HG03095 (cell line): ENCODE results near the gene DCAF6.

Experiments used
- ATAC-seq: cut with Tn5 transposase; IDR thresholded peaks from one replicate; pipeline ENCODE4 v1.9.1; 2021; ENCODE audit warnings: moderate library complexity; ENCODE audit not compliant: unreplicated experiment

The DCAF6 gene

DNA sequence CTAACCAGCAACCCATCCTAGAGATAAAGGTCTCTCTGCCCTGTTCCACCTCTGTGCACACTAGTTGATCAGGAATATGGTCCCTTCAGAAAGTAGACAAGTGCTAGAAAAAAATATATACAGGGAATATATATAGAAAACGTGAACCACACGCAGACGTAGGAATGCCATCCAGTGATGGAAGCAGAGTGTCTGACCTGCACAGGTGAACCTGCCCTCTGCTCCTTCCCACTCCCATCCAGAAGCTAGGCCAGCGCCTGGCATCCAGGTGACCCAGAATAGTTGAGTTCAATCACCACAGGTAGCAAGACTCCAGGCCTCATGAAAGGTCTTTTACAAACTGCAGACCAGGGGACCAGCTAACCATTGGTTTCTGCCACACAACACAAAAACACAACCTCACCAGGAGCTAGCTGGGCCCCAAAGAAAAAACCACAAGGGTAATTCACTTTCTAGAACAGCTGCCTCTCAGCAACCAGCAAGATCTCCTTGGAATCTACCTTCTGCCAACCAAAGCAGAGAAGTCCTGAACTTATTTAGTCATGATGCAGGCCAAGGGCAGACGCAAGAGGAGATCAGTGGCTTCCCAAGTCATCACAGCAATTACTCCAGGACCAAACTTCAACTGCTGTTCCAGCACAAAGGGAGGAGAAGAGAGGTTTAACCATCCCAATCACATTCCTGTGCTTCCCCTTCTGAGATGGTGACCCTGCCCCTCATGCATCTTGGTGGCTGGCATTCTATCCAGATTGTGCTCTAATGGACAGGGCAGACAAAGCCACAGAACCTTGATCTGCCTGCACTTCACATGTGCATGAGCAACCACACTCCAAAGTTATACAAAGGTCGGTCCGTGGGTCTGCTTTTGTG lies 147.2 kb downstream of the DCAF6 start:
- no peak for ATAC-seq

GRCh38 chr1:168084396-168085231 lies 148.1 kb downstream of the DCAF6 start:
- ATAC-seq: peak; percentile 52

DNA sequence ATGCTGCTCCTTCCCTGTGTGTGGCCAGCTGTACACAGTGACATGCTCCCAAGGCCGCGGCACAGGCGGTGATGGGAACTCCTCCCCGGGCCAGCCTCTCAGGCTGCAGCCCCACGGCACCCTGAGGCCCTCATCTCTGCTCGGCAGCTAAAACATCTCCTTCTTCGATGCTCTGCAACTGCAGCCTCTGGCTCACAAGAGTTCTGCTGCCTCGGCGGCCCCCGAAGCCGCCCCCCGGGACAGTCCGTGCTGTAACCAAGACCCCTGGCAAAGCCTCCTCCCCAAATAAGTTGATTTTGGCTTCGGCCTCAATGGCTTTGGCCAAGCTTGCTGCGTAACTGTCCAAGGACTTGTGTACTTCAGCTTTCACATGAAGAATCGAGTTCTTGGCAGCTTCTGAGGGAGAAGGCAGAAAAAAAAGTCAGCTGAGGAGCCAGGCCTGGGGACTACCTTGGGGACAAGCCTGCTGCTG lies 149.0 kb downstream of the DCAF6 start:
- no peak for ATAC-seq

DNA sequence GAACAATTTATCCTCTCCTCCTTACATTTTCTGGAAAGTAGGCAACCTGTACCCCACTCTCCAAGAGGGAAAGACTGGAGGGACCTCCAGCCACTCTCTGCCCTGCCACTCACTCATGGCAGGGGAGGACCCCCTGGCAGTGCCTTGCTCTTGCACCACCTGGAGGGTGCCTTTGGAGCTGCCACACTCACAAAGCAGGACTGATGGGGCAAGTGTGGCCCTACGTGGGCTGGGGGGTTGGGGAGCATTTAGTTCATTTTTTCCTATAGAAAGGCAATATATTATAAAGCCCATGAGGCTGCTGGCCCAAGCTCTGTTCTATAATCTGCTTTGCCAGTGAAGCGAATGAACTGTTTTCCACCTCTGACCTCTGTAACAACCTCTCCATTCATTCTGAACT lies 150.0 kb downstream of the DCAF6 start:
- no peak for ATAC-seq

DNA sequence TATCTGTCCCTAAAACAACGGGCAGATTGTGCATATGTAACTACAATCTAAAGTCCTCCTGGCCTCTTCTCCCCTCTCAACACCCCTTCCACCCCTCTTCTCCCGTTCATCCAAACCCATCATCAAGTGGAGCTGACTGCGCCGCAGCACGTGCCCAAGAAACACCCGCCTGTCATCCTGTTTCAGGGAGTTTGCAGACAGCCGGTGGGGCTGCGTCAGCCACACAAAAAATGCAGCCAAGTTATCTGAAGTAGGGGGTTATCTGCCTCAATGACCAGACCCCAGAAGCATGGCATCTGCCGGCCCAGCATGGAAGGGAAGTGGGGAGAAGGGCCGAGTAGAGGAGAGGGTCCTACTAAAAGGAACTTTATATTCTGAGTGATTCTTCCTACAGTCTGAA lies 151.2 kb downstream of the DCAF6 start:
- ATAC-seq: no peak

GRCh38 chr1:168088511-168089325 lies 152.2 kb downstream of the DCAF6 start:
- ATAC-seq: no peak

- ATAC-seq: no peak
Measured at GRCh38 chr1:168089326-168089978, 153.0 kb downstream of the DCAF6 start.

GRCh38 chr1:168089979-168090337 lies 153.5 kb downstream of the DCAF6 start:
- no peak for ATAC-seq

- no peak for ATAC-seq
Measured at GRCh38 chr1:168090395-168090794, 153.9 kb downstream of the DCAF6 start.

DNA sequence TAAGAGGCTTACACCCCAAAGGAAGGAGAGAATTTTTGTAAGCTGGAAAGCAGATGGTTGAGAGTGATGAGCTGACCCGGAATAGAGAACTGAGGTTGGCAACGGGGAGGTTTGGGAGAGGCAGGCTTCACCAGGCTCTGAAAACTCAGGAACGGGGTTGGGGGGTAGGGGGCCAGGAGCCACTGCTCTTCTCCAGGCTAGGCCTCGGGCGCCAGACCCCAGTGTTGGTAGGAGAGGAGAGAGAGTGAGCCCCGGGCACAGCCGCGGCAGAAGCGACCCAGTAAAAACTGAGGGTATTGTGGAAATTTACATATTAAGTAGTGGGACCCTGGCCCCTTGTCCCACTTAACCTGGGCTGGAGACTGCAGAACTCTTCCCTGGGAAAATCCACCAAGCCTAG lies 154.6 kb downstream of the DCAF6 start:
- ATAC-seq: no peak

DNA sequence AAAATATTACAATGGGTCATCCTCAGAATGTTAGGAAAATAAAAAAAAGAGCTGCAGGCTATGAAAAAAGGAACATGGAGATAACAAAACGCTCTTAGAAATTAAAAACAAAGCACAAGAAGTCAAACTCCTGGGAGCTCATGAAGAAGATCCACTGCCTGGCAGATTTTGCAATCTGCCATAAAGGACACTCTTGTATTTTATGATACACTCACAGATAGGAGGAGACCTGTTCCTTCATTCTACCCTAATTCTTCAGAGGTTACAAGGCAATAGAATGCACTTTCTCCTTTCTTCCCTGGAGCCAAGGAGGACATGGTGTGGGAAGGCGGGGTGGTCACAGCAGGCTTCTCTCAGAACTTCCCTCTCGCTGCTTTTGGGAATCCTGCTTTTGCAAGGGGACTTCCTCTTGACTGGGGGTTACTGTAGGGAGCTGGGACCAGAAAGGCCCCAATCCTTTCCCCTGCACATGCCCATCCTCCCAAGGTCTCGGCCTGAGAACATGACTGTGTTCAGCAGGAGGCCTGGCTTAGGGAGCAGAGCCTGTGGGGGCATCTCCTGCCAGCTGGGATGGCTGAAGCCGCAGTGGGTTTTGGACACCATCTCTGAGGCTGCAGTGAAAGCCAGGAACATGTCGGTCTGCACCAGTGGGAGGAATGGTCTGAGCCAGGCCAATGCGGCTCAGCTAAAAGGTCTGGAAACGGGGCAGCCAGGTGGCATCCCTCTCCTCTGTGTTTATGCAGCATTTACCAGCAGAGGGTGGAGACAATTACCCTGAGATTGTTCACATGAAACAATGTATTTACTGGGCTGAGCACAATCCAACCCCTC lies 155.5 kb downstream of the DCAF6 start:
- ATAC-seq: no peak

DNA sequence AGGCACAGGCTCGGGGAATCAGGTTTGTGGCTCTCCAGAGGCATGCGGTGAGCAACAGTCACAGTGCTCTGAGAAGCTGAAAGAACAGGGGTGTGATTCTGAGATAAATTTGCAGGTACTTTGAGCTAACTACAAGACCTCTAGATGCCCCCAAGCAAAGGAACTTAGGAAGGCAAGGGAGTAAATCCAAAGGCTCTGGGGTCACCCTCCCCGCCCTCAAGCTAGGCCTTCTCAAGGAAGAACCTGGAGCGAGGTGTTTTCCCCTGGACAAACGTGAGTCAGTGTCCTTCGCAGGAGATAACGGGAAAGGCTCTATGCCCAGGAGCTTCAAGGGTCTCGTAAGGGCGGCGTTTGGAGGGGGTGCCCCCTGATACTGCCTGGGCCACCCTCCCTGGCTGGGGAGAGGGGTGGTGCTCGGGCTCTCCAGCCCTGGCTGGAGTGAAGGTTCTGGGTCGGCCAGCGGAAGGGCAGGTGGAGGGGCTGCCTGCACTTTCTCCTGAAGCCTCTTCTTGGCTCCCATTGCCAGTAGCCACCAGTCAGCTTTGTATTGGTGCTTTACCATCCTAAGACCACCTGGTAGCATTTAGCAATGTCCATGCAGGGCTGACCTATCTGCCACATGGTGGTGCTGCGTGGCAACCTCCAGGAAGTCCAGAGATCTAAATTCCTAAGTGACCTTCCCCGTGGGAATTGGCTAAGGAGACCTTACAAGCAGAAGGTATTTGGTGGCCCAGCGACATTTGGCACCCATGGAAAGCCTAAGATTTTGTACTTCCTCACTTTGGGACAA lies 156.3 kb downstream of the DCAF6 start:
- no peak for ATAC-seq

GRCh38 chr1:168093616-168094015 lies 157.1 kb downstream of the DCAF6 start:
- ATAC-seq: no peak

DNA sequence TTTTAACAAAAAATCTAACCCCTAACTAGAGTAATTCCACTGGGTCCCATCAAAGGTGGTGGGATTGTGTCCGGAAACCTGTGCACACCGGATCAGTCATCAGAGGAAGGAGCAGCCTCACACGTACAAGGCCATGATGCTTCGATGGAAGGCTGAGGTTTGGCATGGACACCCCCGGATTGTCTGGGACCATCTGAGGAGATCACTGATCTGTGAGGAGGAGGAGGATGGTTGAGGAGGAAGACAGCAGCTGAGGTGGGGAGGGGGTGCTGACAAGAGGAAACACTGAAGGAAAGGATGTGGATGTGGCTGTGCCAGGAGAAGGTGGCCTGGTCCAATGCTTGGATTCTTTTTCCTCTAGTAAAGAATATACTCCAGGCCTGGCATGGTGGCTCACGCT lies 159.0 kb downstream of the DCAF6 start:
- ATAC-seq: no peak

DNA sequence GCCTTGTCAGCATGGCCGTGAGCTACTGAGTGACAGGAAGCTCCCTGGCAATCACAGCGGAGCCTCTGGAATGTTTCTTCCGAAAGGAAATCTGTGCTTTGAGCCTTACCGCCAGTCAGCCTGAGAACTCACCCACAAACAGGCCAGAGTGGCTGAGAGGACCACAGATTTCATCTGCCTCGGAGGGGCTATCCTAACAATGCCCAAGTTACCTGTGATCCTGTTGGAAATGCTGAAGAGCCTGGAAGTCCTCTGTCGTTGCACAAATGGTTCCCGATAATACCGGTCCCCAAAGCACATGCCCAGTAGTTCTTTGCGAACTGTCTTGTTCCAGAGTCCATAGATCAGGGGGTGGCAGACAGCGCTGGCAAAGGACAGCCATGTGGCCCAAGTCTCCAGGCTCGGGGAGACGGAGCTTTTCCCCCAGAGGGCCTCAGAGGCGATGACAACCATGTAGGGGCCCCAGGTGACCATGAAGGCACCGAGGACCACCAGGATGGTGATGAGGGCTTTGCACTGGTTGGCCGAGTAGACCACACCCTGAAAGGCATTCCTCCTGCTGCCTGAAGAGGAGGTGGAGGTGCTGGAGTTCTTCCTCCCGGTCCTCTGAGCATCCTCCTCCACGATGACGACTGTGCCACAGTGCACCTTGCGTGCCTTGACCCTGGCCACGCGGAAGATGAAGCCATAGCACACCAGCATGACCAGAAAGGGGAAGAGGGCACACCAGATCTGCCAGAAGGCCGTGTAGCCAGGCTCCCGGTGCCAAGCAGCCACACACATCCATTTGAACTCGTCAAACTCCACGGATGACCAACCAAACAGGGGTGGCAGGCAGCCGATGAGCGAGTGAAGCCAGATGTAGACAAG lies 160.0 kb downstream of the DCAF6 start:
- ATAC-seq: no peak

DNA sequence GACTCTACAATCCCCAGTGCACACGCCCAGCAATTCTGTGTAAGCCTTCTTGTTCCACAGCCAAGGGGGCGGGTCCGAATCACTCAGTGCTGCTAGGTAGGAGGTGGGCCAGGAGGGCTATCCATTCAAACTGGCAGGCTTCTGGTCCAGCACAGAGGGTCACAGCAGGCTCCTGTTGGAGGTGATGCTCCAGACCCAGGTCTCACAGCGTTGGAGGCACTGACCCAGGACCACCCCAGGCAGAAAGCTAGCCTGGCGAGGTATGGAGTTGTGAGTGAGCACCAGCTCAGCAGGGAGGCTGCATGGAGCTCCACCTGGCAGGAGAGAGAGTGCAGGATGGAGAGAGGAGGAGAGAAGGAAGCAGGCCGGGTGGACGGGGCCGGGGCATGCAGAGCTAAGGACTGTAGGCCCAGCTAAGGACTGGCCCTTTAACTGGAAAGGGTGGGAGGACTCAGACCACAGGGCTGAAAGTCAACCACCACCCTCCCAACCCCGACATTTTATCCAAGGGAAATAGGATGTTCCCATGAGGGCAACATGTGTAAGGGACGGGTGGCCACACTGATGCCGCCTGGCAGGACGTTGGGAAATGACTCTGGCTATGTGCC lies 161.5 kb downstream of the DCAF6 start:
- ATAC-seq: no peak

GRCh38 chr1:168098534-168099320 lies 162.2 kb downstream of the DCAF6 start:
- ATAC-seq: no peak
